Loucy (cell line): Measurements from ENCODE around the gene QRFP.

Experiments
- H2AFZ ChIP-seq: fragments of 200-600 bp; sonication (generic); 2 replicates; pipeline ENCODE4 v1.6.0; 2016; ENCODE audit warnings: antibody characterized with exemption, mild to moderate bottlenecking, low read length, moderate library complexity
- H3F3A ChIP-seq: fragments of 200-600 bp; 2 replicates; pipeline ENCODE4 v1.6.0; 2016; ENCODE audit warnings: antibody characterized with exemption, low read depth, mild to moderate bottlenecking
- H3K27me3 ChIP-seq: fragments of 200-600 bp; sonication (generic); 2 replicates; pipeline ENCODE4 v1.6.1; 2014; ENCODE audit warnings: low read length, mild to moderate bottlenecking; ENCODE audit not compliant: insufficient read depth, poor library complexity, severe bottlenecking
- H3K36me3 ChIP-seq: fragments of 200-600 bp; sonication (generic); 2 replicates; pipeline ENCODE4 v1.6.1; 2016; ENCODE audit warnings: low read length; ENCODE audit not compliant: insufficient read depth
- H3K4me1 ChIP-seq: fragments of 200-600 bp; sonication (generic); 2 replicates; pipeline ENCODE4 v1.5.1; 2014; ENCODE audit warnings: low read length, mild to moderate bottlenecking; ENCODE audit not compliant: insufficient read depth, poor library complexity, severe bottlenecking
- H3K4me2 ChIP-seq: fragments of 200-600 bp; sonication (generic); 2 replicates; pipeline ENCODE4 v1.6.0; 2014; ENCODE audit warnings: antibody characterized with exemption, low read length, low read depth, mild to moderate bottlenecking; ENCODE audit not compliant: poor library complexity, severe bottlenecking
- H3K4me3 ChIP-seq: fragments of 200-600 bp; sonication (generic); 2 replicates; pipeline ENCODE4 v1.5.1; 2014; ENCODE audit warnings: low read length, mild to moderate bottlenecking, mixed read lengths; ENCODE audit not compliant: poor library complexity, severe bottlenecking
- H3K79me2 ChIP-seq: fragments of 200-600 bp; sonication (generic); 2 replicates; pipeline ENCODE4 v1.6.1; 2014; ENCODE audit warnings: low read length; ENCODE audit not compliant: insufficient read depth
- H3K9ac ChIP-seq: fragments of 200-600 bp; sonication (generic); 2 replicates; pipeline ENCODE4 v1.6.0; 2014; ENCODE audit warnings: mild to moderate bottlenecking, low read depth, low read length, moderate library complexity; ENCODE audit not compliant: poor library complexity, severe bottlenecking
- H3K9me2 ChIP-seq: fragments of 200-600 bp; sonication (generic); replicated peaks from 2 replicates; pipeline ENCODE4 v1.6.1; 2016; ENCODE audit warnings: low read depth, low read length, mixed read lengths
- H3K9me3 ChIP-seq: fragments of 200-600 bp; sonication (generic); 2 replicates; pipeline ENCODE4 v1.6.1; 2014; ENCODE audit warnings: mild to moderate bottlenecking, antibody characterized with exemption, low read length, low read depth; ENCODE audit not compliant: insufficient read depth
- H4K20me1 ChIP-seq: fragments of 200-600 bp; sonication (generic); 2 replicates; pipeline ENCODE4 v1.6.0; 2014; ENCODE audit warnings: antibody characterized with exemption, low read length, mild to moderate bottlenecking; ENCODE audit not compliant: insufficient read depth, poor library complexity, severe bottlenecking
- CTCF ChIP-seq: fragments of 200-600 bp; sonication (generic); conservative IDR thresholded peaks from 2 replicates; pipeline ENCODE4 v1.5.1; 2014; ENCODE audit warnings: mild to moderate bottlenecking, antibody characterized with exemption, low read length
- EZH2phosphoT487 ChIP-seq: fragments of 200-600 bp; IDR thresholded peaks from 2 replicates; pipeline ENCODE4 v1.6.1; 2018; ENCODE audit warnings: antibody characterized with exemption, mild to moderate bottlenecking, moderate library complexity, borderline replicate concordance

The QRFP gene

GRCh38 chr9:130862747-130863146, 33.9 kb downstream of the QRFP start:
- Histone ChIP-seq H3F3A (no peaks in the 10 kb centered on the region), H3K4me2 (no peak overlapping the region), H3K4me1 (no peaks in the 10 kb centered on the region), H3K9me3 (no peaks in the 10 kb centered on the region), H3K27me3 (no peaks in the 10 kb centered on the region), H3K9ac (no peak overlapping the region), H3K79me2 (no peaks in the 10 kb centered on the region), H3K9me2 (no peaks in the 10 kb centered on the region), H3K36me3 (peaks cover 18% of the 10 kb centered on the region; the same call in 1 of the 2 replicates), H2AFZ (no peak overlapping the region), H3K4me3 (no peak overlapping the region), H4K20me1 (peaks cover 4% of the 10 kb centered on the region)
- TF ChIP-seq EZH2phosphoT487 (no peak), CTCF (no peak)

- Histone ChIP-seq H4K20me1 (peaks cover 2% of the 10 kb centered on the region), H2AFZ (no peak overlapping the region), H3K9me2 (no peaks in the 10 kb centered on the region), H3K4me1 (no peaks in the 10 kb centered on the region), H3K4me2 (no peak overlapping the region), H3K27me3 (no peaks in the 10 kb centered on the region), H3F3A (no peaks in the 10 kb centered on the region), H3K9ac (no peak overlapping the region), H3K9me3 (no peaks in the 10 kb centered on the region), H3K79me2 (no peaks in the 10 kb centered on the region), H3K36me3 (peaks cover 20% of the 10 kb centered on the region; the same call in 1 of the 2 replicates), H3K4me3 (no peak overlapping the region)
- TF ChIP-seq EZH2phosphoT487: no peak
- no peak for TF ChIP-seq CTCF
Measured at GRCh38 chr9:130862217-130862616, 34.4 kb downstream of the QRFP start.

- Histone ChIP-seq H3K4me2 (no peak overlapping the region), H3K9ac (no peak overlapping the region), H3F3A (no peaks in the 10 kb centered on the region), H3K4me1 (no peaks in the 10 kb centered on the region), H3K4me3 (no peak overlapping the region), H4K20me1 (no peaks in the 10 kb centered on the region), H2AFZ (no peak overlapping the region), H3K79me2 (no peaks in the 10 kb centered on the region), H3K9me3 (no peaks in the 10 kb centered on the region), H3K9me2 (no peaks in the 10 kb centered on the region), H3K27me3 (no peaks in the 10 kb centered on the region), H3K36me3 (peaks cover 25% of the 10 kb centered on the region; the same call in 1 of the 2 replicates)
- TF ChIP-seq CTCF (no peak), EZH2phosphoT487 (no peak)
Measured at GRCh38 chr9:130861372-130862180, 35.0 kb downstream of the QRFP start.
